Colonic mucosa (tissue), 4 donors: Measurements from ENCODE around the gene DHH. TPM values are rescaled to one million over a fixed set of nuclear protein-coding genes. Genes with fewer than 3 reads are reported as not detected.
"Not testable (repeated sequence)": the region's sequence is repeated elsewhere in the genome, so short reads cannot be mapped to it uniquely, and the experiment has no call there.

Source experiments
- DNase-seq: peaks from one replicate; pipeline ENCODE4 v3.0.0-alpha.2; 2020
- H3K27ac ChIP-seq: fragments of 200-600 bp; one replicate; pipeline ENCODE4 v1.8.0; 2021
- H3K27me3 ChIP-seq: fragments of 200-600 bp; one replicate; pipeline ENCODE4 v1.8.0; 2021
- H3K36me3 ChIP-seq: fragments of 200-600 bp; one replicate; pipeline ENCODE4 v1.8.0; 2021
- H3K4me1 ChIP-seq: fragments of 200-600 bp; one replicate; pipeline ENCODE4 v1.8.0; 2021; ENCODE audit warnings: mild to moderate bottlenecking
- H3K4me3 ChIP-seq: fragments of 200-600 bp; one replicate; pipeline ENCODE4 v1.8.0; 2021
- H3K9ac ChIP-seq, 2 donors: one replicate each; pipeline ENCODE4 v1.7.0; 2013; ENCODE audit warnings: control low read depth in 2 of 2, low read depth in 2 of 2, low read length in 2 of 2
- H3K9me3 ChIP-seq: fragments of 200-600 bp; one replicate; pipeline ENCODE4 v1.8.0; 2021
- CTCF ChIP-seq: fragments of 200-600 bp; IDR thresholded peaks from one replicate; pipeline ENCODE4 v1.8.0; 2022; ENCODE audit warnings: antibody characterized with exemption, mild to moderate bottlenecking
- intact Hi-C: fragments of 100-400 bp; cut with DNase I; formaldehyde crosslinking; loops from one replicate; pipeline ENCODE4 v1.14.1; 2022
- total RNA-seq, 2 donors: library from RNA; stranded (reverse); fragmentation: NEBNext Ultra II Directional in 1 of 2; extraction: Animal tissue kit (Norgen Biotek cat#: 25700) in 1 of 2; gene quantifications; one replicate each; pipeline ENCODE4 v1.2.1, GENCODE V29; 2021
- donor health status: healthy.
- donor health status: DM: no; HTN: no; CAD: no.
- donor health status: DM: no; HTN: no; CAD: no.

The DHH gene
- total RNA-seq, 2 donors from 2014 or later = 0.29 to 0.52 TPM

DNA sequence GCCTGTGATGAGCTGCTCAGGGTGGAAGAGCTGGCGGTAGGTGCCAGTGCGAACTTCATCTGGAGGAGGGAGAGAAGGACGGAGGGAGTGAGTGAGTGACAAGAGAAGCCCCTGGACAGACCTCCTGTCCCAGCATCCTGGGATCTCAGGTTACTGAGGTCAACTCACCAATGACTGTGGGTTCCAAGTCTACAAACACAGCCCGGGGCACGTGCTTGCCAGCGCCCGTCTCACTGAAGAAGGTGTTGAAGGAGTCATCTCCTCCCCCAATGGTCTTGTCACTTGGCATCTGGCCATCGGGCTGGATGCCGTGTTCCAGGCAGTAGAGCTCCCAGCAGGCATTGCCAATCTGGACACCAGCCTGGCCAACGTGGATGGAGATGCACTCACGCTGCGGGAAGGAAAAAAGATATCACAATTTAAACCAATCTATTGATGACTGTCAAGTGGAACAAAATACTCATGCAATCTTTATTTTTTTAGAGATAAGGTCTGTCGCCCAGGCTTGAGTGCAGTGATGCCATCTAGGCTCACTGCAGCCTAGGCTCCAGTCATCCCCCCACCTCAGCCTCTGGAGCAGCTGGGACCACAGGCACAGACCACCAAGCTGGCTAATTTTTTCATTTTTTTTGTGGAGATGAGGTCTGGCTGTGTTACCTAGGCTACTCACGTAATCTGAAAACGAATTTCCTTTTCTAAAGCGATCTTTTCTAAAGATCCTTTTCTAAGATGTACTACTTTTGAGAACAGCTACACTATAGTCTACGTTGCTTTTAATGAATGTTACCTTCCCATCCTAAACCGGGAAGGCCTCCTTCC, 34.9 kb upstream of the DHH start:
- Histone ChIP-seq H3K9me3 (no peaks in the 10 kb centered on the region), H3K36me3 (peaks cover 13% of the 10 kb centered on the region), H3K27me3 (no peaks in the 10 kb centered on the region), H3K4me1 (no peaks in the 10 kb centered on the region), H3K9ac (peak overlapping the region; percentile 52 to 99), H3K27ac (peak overlapping the region; percentile 100), H3K4me3 (peak overlapping the region; percentile 84)
- no peak for DNase-seq
- TF ChIP-seq CTCF = no peak
- intact Hi-C loops = loop anchor here (5.0 to 10.0 kb wide), 2 partner anchors 65 to 108 kb away; partner anchors contain the start of genes KMT2D and RHEBL1

DNA sequence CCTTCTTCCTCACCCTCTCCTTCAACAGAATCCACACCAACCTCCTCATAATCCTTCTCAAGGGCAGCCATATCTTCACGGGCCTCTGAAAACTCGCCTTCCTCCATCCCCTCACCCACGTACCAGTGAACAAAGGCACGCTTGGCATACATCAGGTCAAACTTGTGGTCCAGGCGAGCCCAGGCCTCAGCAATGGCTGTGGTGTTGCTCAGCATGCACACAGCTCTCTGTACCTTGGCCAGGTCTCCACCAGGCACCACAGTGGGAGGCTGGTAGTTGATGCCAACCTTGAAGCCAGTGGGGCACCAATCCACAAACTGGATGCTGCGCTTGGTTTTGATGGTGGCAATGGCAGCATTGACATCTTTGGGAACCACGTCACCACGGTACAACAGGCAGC, 33.4 kb upstream of the DHH start:
- not testable (repeated sequence) for H3K4me3 ChIP-seq, H3K27ac ChIP-seq, DNase-seq, H3K9me3 ChIP-seq, H3K9ac ChIP-seq, H3K27me3 ChIP-seq, H3K4me1 ChIP-seq
- peaks cover 13% of the 10 kb centered on the region for H3K36me3 ChIP-seq
- intact Hi-C loops = loop anchor here (10.0 kb wide), 1 partner anchor 63 kb away; the partner anchor contains the start of genes KMT2D and RHEBL1

- Histone ChIP-seq H3K9me3 (no peaks in the 10 kb centered on the region), H3K36me3 (peaks cover 13% of the 10 kb centered on the region), H3K9ac (peak overlapping the region in 1 of 2 donors; percentile 6), H3K4me3 (no peak overlapping the region), H3K27me3 (no peaks in the 10 kb centered on the region), H3K27ac (no peak overlapping the region), H3K4me1 (no peaks in the 10 kb centered on the region)
- DNase-seq = no peak
- TF ChIP-seq CTCF = no peak
- intact Hi-C loops = loop anchor here (10.0 kb wide), 1 partner anchor 62 kb away; the partner anchor contains the start of genes KMT2D and RHEBL1
Measured at GRCh38 chr12:49126852-49127763, 32.5 kb upstream of the DHH start.

DNA sequence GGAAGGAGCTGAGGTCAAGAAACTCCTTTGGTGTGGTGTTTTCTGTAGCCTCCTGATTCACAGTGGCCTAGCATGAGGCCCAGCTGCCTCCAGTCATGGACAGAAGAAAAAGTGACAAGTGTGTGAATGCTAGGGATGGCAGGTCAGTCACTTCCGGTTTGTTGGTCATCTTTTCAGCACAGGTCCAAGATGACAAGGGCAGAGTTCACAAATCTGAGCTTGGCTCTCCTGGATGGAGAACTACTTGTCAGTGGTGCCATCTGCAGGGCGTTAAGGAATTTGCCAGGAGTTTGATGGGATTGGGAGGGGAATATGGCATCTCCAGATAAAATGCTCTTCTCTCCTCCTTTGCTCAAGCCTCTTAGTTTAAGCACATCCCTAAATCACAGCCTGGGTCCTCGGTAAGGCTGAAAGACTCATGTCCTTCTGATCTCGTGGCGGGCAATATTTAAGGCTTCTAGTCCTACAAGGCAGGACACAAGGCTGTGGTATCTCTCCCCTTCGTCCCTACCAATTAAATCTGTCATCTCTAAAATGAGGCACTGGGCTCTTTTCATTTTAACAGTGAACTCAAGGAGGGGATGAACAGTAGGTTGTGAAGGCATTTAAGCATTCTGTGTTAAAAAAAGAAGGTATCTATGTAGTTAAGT, 26.6 kb upstream of the DHH start:
- no peak overlapping the region for H3K9ac ChIP-seq
- no peak overlapping the region for H3K27ac ChIP-seq
- peak; percentile 44 for TF ChIP-seq CTCF
- intact Hi-C loops = loop anchor here (5.0 to 10.0 kb wide), 2 partner anchors 34 to 56 kb away; partner anchors contain the start of genes KMT2D and RHEBL1
- H3K36me3 ChIP-seq = no peaks in the 10 kb centered on the region
- H3K4me3 ChIP-seq = no peak overlapping the region
- no peaks in the 10 kb centered on the region for H3K9me3 ChIP-seq
- peak; percentile 56 for DNase-seq
- H3K4me1 ChIP-seq = no peaks in the 10 kb centered on the region
- H3K27me3 ChIP-seq = no peaks in the 10 kb centered on the region

DNA sequence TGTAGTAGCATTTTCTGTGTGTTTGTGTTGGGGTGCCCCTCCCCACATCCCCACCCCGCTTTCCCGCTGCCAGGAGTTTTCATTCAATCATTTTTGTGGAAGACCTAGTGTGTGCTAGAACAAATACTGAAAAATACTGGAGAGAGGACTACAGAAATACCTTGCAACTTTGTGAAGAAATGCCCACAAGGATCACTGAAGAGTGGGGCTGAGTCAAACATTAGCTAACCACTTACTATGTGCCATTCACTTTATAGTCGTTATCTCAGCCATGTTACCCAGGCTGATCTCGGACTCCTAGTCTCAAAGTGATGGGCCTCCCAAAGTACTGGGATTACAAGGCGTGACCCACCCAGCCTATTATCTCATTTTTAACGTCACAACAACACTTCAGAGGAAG, 16.6 kb upstream of the DHH start:
- Histone ChIP-seq H3K4me1 (peaks cover 10% of the 10 kb centered on the region), H3K27ac (peak overlapping the region; percentile 98), H3K9ac (peak overlapping the region; percentile 96 to 98), H3K4me3 (peak overlapping the region; percentile 98), H3K27me3 (no peaks in the 10 kb centered on the region), H3K36me3 (no peaks in the 10 kb centered on the region), H3K9me3 (no peaks in the 10 kb centered on the region)
- DNase-seq = no peak
- intact Hi-C loops = no loop called here
- TF ChIP-seq CTCF = no peak
